KG1 (cell line): ENCODE measurements around the gene BSG.
"Not testable (repeated sequence)": the region's sequence is repeated elsewhere in the genome, so short reads cannot be mapped to it uniquely, and the experiment has no call there.

Experiments used
- DNase-seq: peaks from one replicate; lab custom pipeline; 2025; lab: John Stamatoyannopoulos, UW

Gene BSG

GRCh38 chr19:588093-588740 lies 15.8 kb downstream of the BSG start:
- DNase-seq, result peak; percentile 48

- DNase-seq, result no peak
Observed at GRCh38 chr19:588741-589692, 16.6 kb downstream of the BSG start.

- no peak for DNase-seq
Observed at GRCh38 chr19:589693-590395, 17.4 kb downstream of the BSG start, which contains the start of gene HCN2. Gene HCN2 (plus strand): TSS chr19:589881. CDS start chr19:589946, 65 bp downstream.

- no peak for DNase-seq
Observed at GRCh38 chr19:590396-590745, 18.0 kb downstream of the BSG start.

GRCh38 chr19:590750-591098 lies 18.3 kb downstream of the BSG start:
- no peak for DNase-seq

GRCh38 chr19:591099-591958 lies 18.9 kb downstream of the BSG start:
- no peak for DNase-seq

- DNase-seq, result no peak
Observed at GRCh38 chr19:592101-592500, 19.7 kb downstream of the BSG start.

GRCh38 chr19:593055-593454 lies 20.7 kb downstream of the BSG start:
- no peak for DNase-seq

GRCh38 chr19:593505-593904 lies 21.1 kb downstream of the BSG start:
- no peak for DNase-seq

- no peak for DNase-seq
Observed at GRCh38 chr19:594265-594870, 22.0 kb downstream of the BSG start.

GRCh38 chr19:595326-596262 lies 23.2 kb downstream of the BSG start:
- no peak for DNase-seq

- DNase-seq, result no peak
Observed at GRCh38 chr19:596263-596655, 23.9 kb downstream of the BSG start.

GRCh38 chr19:597406-598315 lies 25.3 kb downstream of the BSG start:
- DNase-seq, result no peak

- DNase-seq, result no peak
Observed at GRCh38 chr19:601310-601709, 28.9 kb downstream of the BSG start.

- no peak for DNase-seq
Observed at GRCh38 chr19:601790-602189, 29.4 kb downstream of the BSG start.

- DNase-seq, result no peak
Observed at GRCh38 chr19:602391-603301, 30.2 kb downstream of the BSG start.

GRCh38 chr19:603302-603639 lies 30.9 kb downstream of the BSG start:
- DNase-seq, result not testable (repeated sequence)

GRCh38 chr19:603779-604178 lies 31.4 kb downstream of the BSG start:
- DNase-seq, result not testable (repeated sequence)
